GM18909 (cell line): ENCODE results near the gene ZEB2.
"Not testable (repeated sequence)": the region's sequence is repeated elsewhere in the genome, so short reads cannot be mapped to it uniquely, and the experiment has no call there.

Source experiments
- ATAC-seq: cut with Tn5 transposase; IDR thresholded peaks from one replicate; pipeline ENCODE4 v1.9.1; 2021; ENCODE audit warnings: mild to moderate bottlenecking; ENCODE audit not compliant: unreplicated experiment, poor library complexity

The ZEB2 gene

GRCh38 chr2:144364944-144365738, 154.8 kb downstream of the ZEB2 start:
- peak; percentile 86 for ATAC-seq

GRCh38 chr2:144364247-144364646, 155.7 kb downstream of the ZEB2 start:
- not testable (repeated sequence) for ATAC-seq

- ATAC-seq = no peak
These were observed 157.5 kb downstream of the ZEB2 start for GRCh38 chr2:144362401-144362800.

- ATAC-seq = no peak
These were observed 158.2 kb downstream of the ZEB2 start for GRCh38 chr2:144361742-144362141.

- ATAC-seq = no peak
These were observed 160.2 kb downstream of the ZEB2 start for GRCh38 chr2:144359684-144360083.

- peak; percentile 75 for ATAC-seq
These were observed 160.9 kb downstream of the ZEB2 start for GRCh38 chr2:144358979-144359541.

GRCh38 chr2:144358374-144358964, 161.4 kb downstream of the ZEB2 start:
- ATAC-seq = peak; percentile 4

- ATAC-seq = peak; percentile 78
These were observed 162.1 kb downstream of the ZEB2 start for GRCh38 chr2:144357623-144358373.

GRCh38 chr2:144356402-144356801, 163.5 kb downstream of the ZEB2 start:
- ATAC-seq = no peak

GRCh38 chr2:144354953-144355352, 165.0 kb downstream of the ZEB2 start:
- ATAC-seq = no peak

- ATAC-seq = no peak
These were observed 168.2 kb downstream of the ZEB2 start for GRCh38 chr2:144351687-144352086.

GRCh38 chr2:144350151-144350802, 169.6 kb downstream of the ZEB2 start:
- ATAC-seq = no peak

GRCh38 chr2:144349674-144350073, 170.2 kb downstream of the ZEB2 start:
- no peak for ATAC-seq

GRCh38 chr2:144348846-144349245, 171.1 kb downstream of the ZEB2 start:
- no peak for ATAC-seq

GRCh38 chr2:144346229-144346628, 173.7 kb downstream of the ZEB2 start:
- no peak for ATAC-seq

- no peak for ATAC-seq
These were observed 176.8 kb downstream of the ZEB2 start for GRCh38 chr2:144343145-144343544.

- ATAC-seq = no peak
These were observed 178.4 kb downstream of the ZEB2 start for GRCh38 chr2:144341538-144341937.

- ATAC-seq = no peak
These were observed 180.9 kb downstream of the ZEB2 start for GRCh38 chr2:144339048-144339447.

GRCh38 chr2:144334551-144334950, 185.4 kb downstream of the ZEB2 start:
- ATAC-seq = no peak
